HCT116 (cell line): ENCODE measurements around the gene TTC21B. TPM values are rescaled to one million over a fixed set of nuclear protein-coding genes. Genes with fewer than 3 reads are reported as not detected.

ENCODE experiments used
- ATAC-seq: fragments of 200-7000 bp; cut with Tn5 transposase; 2 replicates; pipeline ENCODE4 v1.9.1; 2020; ENCODE audit warnings: mild to moderate bottlenecking, moderate library complexity
- BruUV-seq: library from RNA; stranded (reverse); fragments of 400-500 nt; replicated peaks from 2 replicates; lab custom pipeline; 2021; lab: Mats Ljungman, UMichigan
- CTCF ChIA-PET: fragments of 300-600 bp; sonication (Branson Sonifier 250); formaldehyde crosslinking; loops from one replicate; lab custom pipeline; 2021; ENCODE audit warnings: antibody characterized with exemption; lab: Charles Lee
- POLR2A ChIA-PET: fragments of 300-600, 350-600 bp; sonication (Branson Sonifier 250); formaldehyde crosslinking; loops from one replicate; lab custom pipeline; 2021; ENCODE audit warnings: antibody characterized with exemption; lab: Charles Lee
- RAD21 ChIA-PET, 2 experiments: fragments of 300-600 bp; sonication (Branson Sonifier 250); formaldehyde crosslinking; loops; one replicate each; lab custom pipeline; 2023; ENCODE audit warnings: low total read pairs in 2 of 2; ENCODE audit not compliant: uncharacterized antibody in 2 of 2, unreplicated experiment in 2 of 2, low non-redundant PET in 1 of 2; lab: Charles Lee
- DNase-seq: peaks from one replicate; pipeline ENCODE4 v3.0.0-alpha.2; 2010; ENCODE audit warnings: low read depth, low spot score
- H2AFZ ChIP-seq: fragments of 200-600 bp; shearing (Covaris generic), sonication (generic); 2 replicates; pipeline ENCODE4 v1.6.1; 2017; ENCODE audit warnings: low read depth, mixed run types, mixed read lengths, antibody characterized with exemption, low read length; ENCODE audit not compliant: poor library complexity, severe bottlenecking
- H3K27ac ChIP-seq: 2 replicates; pipeline ENCODE4 v1.5.1; 2012; ENCODE audit warnings: low read depth, low read length
- H3K27me3 ChIP-seq: fragments of 200-600 bp; sonication (generic); 2 replicates; pipeline ENCODE4 v1.6.1; 2016; ENCODE audit warnings: mixed run types, low read length, mixed read lengths; ENCODE audit not compliant: insufficient read depth
- H3K36me3 ChIP-seq, 2 experiments: fragments of 200-500 bp in 1 of 2; fragments of 200-600 bp in 1 of 2; sonication (Bioruptor generic) in 1 of 2; sonication (generic) in 1 of 2; 2 replicates each; pipeline versions ENCODE4 v1.5.1 to v1.6.1; 2014 to 2016; ENCODE audit warnings: low read length in 2 of 2, inconsistent platforms in 1 of 2, mixed read lengths in 1 of 2, mixed run types in 1 of 2; ENCODE audit not compliant: insufficient read depth in 2 of 2, control insufficient read depth in 1 of 2
- H3K4me1 ChIP-seq, 2 experiments: fragments of 200-600 bp in 1 of 2; sonication (generic) in 1 of 2; 2 replicates each; pipeline versions ENCODE4 v1.5.1 to v1.6.1; 2012 to 2017; ENCODE audit warnings: low read length in 2 of 2, inconsistent platforms in 1 of 2, mild to moderate bottlenecking in 1 of 2, mixed read lengths in 1 of 2, mixed run types in 1 of 2, moderate library complexity in 1 of 2; ENCODE audit not compliant: insufficient read depth in 2 of 2, control insufficient read depth in 1 of 2
- H3K4me2 ChIP-seq: fragments of 200-600 bp; sonication (generic); 2 replicates; pipeline ENCODE4 v1.6.1; 2017; ENCODE audit warnings: mixed run types, low read length, mixed read lengths
- H3K4me3 ChIP-seq, 2 experiments: fragments of 200-600 bp in 1 of 2; sonication (generic) in 1 of 2; replicated peaks in 1 of 2; 2 replicates each; pipeline ENCODE4 v1.5.1; 2011 to 2016; ENCODE audit warnings: low read length in 2 of 2, control low read depth in 1 of 2, low read depth in 1 of 2, mild to moderate bottlenecking in 1 of 2, mixed read lengths in 1 of 2, mixed run types in 1 of 2
- H3K79me2 ChIP-seq: fragments of 200-600 bp; sonication (generic); 2 replicates; pipeline ENCODE4 v1.6.1; 2017; ENCODE audit warnings: mild to moderate bottlenecking, mixed run types, low read length, moderate library complexity, mixed read lengths; ENCODE audit not compliant: insufficient read depth
- H3K9ac ChIP-seq: fragments of 200-600 bp; sonication (generic); 2 replicates; pipeline ENCODE4 v1.6.1; 2016; ENCODE audit warnings: low read length, mixed read lengths
- H3K9me2 ChIP-seq: fragments of 200-600 bp; sonication (generic), shearing (Covaris generic); 2 replicates; pipeline ENCODE4 v1.6.1; 2017; ENCODE audit warnings: mixed run types, mild to moderate bottlenecking, moderate library complexity; ENCODE audit not compliant: insufficient read depth
- H3K9me3 ChIP-seq, 2 experiments: fragments of 200-500 bp in 1 of 2; fragments of 200-600 bp in 1 of 2; sonication (Bioruptor generic) in 1 of 2; sonication (generic) in 1 of 2; 2 replicates each; pipeline ENCODE4 v1.6.1; 2014 to 2017; ENCODE audit warnings: low read length in 2 of 2, mixed read lengths in 2 of 2, inconsistent platforms in 1 of 2, low read depth in 1 of 2, mild to moderate bottlenecking in 1 of 2, mixed run types in 1 of 2, moderate library complexity in 1 of 2; ENCODE audit not compliant: control insufficient read depth in 1 of 2, insufficient read depth in 1 of 2
- H4K20me1 ChIP-seq: fragments of 200-600 bp; sonication (generic), shearing (Covaris generic); 2 replicates; pipeline ENCODE4 v1.6.1; 2017; ENCODE audit warnings: mixed run types, mild to moderate bottlenecking, moderate library complexity; ENCODE audit not compliant: insufficient read depth
- CBX3 ChIP-seq: IDR thresholded peaks from 2 replicates; pipeline ENCODE4 v1.6.1; 2012; ENCODE audit warnings: low read depth
- EGR1 ChIP-seq: IDR thresholded peaks from 2 replicates; pipeline ENCODE4 v1.6.1; 2012; ENCODE audit warnings: low read depth
- ELF1 ChIP-seq: IDR thresholded peaks from 2 replicates; pipeline ENCODE4 v1.6.1; 2012; ENCODE audit warnings: low read depth, borderline replicate concordance
- POLR2A ChIP-seq: IDR thresholded peaks from 2 replicates; pipeline ENCODE4 v1.7.0; 2011; ENCODE audit warnings: borderline replicate concordance; ENCODE audit not compliant: insufficient read depth, insufficient read length; ENCODE audit errors: extremely low read depth
- RAD21 ChIP-seq: IDR thresholded peaks from 2 replicates; pipeline ENCODE4 v1.6.1; 2012; ENCODE audit warnings: low read depth, mild to moderate bottlenecking
- REST ChIP-seq: IDR thresholded peaks from 2 replicates; pipeline ENCODE4 v1.6.1; 2012; ENCODE audit warnings: low read depth
- SP1 ChIP-seq: IDR thresholded peaks from 2 replicates; pipeline ENCODE4 v1.6.1; 2012; ENCODE audit warnings: low read depth
- SRF ChIP-seq: IDR thresholded peaks from 2 replicates; pipeline ENCODE4 v1.6.1; 2012; ENCODE audit warnings: low read depth
- TCF7L2 ChIP-seq: IDR thresholded peaks from 2 replicates; pipeline ENCODE4 v1.7.0; 2011; ENCODE audit warnings: borderline replicate concordance, inconsistent platforms; ENCODE audit not compliant: insufficient read depth, insufficient read length; ENCODE audit errors: extremely low read depth
- YY1 ChIP-seq: IDR thresholded peaks from 2 replicates; pipeline ENCODE4 v1.6.1; 2011; ENCODE audit warnings: low read length, low read depth, moderate library complexity, mild to moderate bottlenecking; ENCODE audit not compliant: insufficient replicate concordance; ENCODE audit errors: extremely low read depth
- ZNF274 ChIP-seq: fragments of 200-500 bp; sonication (Bioruptor generic); IDR thresholded peaks from 2 replicates; pipeline ENCODE4 v1.6.1; 2014; ENCODE audit warnings: mild to moderate bottlenecking, low read depth, low read length, inconsistent platforms
- intact Hi-C: fragments of 100-400 bp; cut with micrococcal nuclease; formaldehyde crosslinking; loops from 2 replicates; pipeline ENCODE4 v1.10.0; 2022
- total RNA-seq: library from RNA; stranded (reverse); gene quantifications from one replicate; pipeline ENCODE4 v1.2.1, GENCODE V29; 2021; ENCODE audit not compliant: unreplicated experiment
- TF ChIP-seq, protein P1 (sequence below): IDR thresholded peaks from 2 replicates; pipeline ENCODE4 v1.6.1; 2012

The TTC21B gene
- total RNA-seq, 1 experiment from 2014 or later: 12.2 TPM

GRCh38 chr2:165897726-165898125 lies 55.9 kb downstream of the TTC21B start:
- Histone ChIP-seq H3K4me2 (no peak overlapping the region), H3K4me3 (no peak overlapping the region), H2AFZ (no peak overlapping the region), H3K9me3 (no peaks in the 10 kb centered on the region), H3K9ac (no peak overlapping the region), H3K27ac (no peak overlapping the region), H3K36me3 (peaks cover 4 to 11% of the 10 kb centered on the region in 2 experiments; a peak in 2 of 4 replicates), H3K79me2 (no peaks in the 10 kb centered on the region), H3K27me3 (no peaks in the 10 kb centered on the region), H4K20me1 (no peaks in the 10 kb centered on the region), H3K9me2 (no peaks in the 10 kb centered on the region), H3K4me1 (no peaks in the 10 kb centered on the region)
- ATAC-seq (no peak), DNase-seq (no peak)
- ChIA-PET RAD21 (interaction anchor here in 1 of 2 experiments (0.6 kb wide), 1 partner anchor 520 kb away, joined by 3 read pairs; no protein-coding TSS in a partner anchor), CTCF (no interaction called here), POLR2A (no interaction called here)
- intact Hi-C loops: no loop called here
- TF ChIP-seq, protein P1, sequence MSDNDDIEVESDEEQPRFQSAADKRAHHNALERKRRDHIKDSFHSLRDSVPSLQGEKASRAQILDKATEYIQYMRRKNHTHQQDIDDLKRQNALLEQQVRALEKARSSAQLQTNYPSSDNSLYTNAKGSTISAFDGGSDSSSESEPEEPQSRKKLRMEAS: no peak
- TF ChIP-seq ELF1 (no peak), YY1 (no peak), REST (no peak), SRF (no peak), ZNF274 (no peak), TCF7L2 (no peak), CBX3 (no peak), POLR2A (no peak), SP1 (no peak), EGR1 (no peak), RAD21 (no peak)
- no TSS peak for BruUV-seq
